Stimulated activated CD4-positive, alpha-beta T cell treated with anti-CD3 and anti-CD28 coated beads, Interleukin-1b, Interleukin-23, amount 100 ng/mL, for 4 hours (primary cell): Measurements from ENCODE around the gene KARS1.

Source experiments
- DNase-seq, 2 donors: peaks; one replicate each; pipeline ENCODE4 v3.0.0-alpha.2; 2020; ENCODE audit warnings: low read depth in 2 of 2

The KARS1 gene

DNA sequence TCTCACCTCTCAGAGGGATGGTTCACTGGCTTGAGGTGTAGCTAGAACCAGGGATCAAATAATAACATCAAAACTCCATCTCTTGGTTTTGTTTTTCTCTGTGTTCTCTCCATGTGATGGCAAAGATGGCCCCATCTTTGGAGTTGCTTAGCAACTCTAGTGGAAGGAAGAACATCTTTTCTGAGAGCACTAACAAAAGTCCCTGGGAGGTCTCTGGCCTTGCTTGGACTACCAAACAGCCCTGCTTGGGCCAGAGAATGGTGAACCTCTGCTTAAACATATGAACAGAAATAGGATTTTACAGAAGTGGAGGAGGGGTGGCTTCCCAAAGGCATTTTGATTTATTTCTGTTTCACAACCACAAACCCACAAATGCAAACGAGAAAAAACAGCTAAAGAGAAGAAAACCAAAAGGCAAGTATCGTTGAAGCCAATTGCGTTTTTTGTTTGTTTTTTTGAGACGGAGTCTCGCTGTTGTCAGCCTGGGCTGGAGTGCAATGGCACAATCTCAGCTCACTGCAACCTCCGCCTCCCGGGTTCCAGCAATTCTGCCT, 68.1 kb downstream of the KARS1 start:
- DNase-seq: no peak

- DNase-seq: no peak
Measured at GRCh38 chr16:75578725-75579124, 68.7 kb downstream of the KARS1 start.

GRCh38 chr16:75578212-75578611, 69.3 kb downstream of the KARS1 start:
- DNase-seq: no peak
